GM23338 (cell line): Measurements from ENCODE around the gene TCERG1L. TPM values are rescaled to one million over a fixed set of nuclear protein-coding genes. Genes with fewer than 3 reads are reported as not detected.
A peak's percentile ranks its signal among the peaks of the same experiment; 100 is the strongest.

ENCODE experiments used
- ATAC-seq: fragments of 200-7000 bp; cut with Tn5 transposase; 3 replicates; pipeline ENCODE4 v1.9.1; 2020
- DNase-seq: peaks from one replicate; pipeline ENCODE4 v3.0.0-alpha.2; 2015; ENCODE audit warnings: low spot score
- H2AFZ ChIP-seq: fragments of 200-600 bp; sonication (generic); 2 replicates; pipeline ENCODE4 v1.8.0; 2016; ENCODE audit warnings: antibody characterized with exemption, mild to moderate bottlenecking, moderate library complexity
- H3F3A ChIP-seq: fragments of 200-600 bp; sonication (generic); replicated peaks from 2 replicates; pipeline ENCODE4 v1.8.0; 2017; ENCODE audit warnings: antibody characterized with exemption, mixed run types, low read depth
- H3K27ac ChIP-seq: fragments of 200-600 bp; sonication (generic); 2 replicates; pipeline ENCODE4 v1.6.1; 2016; ENCODE audit warnings: low read depth
- H3K27me3 ChIP-seq: fragments of 200-600 bp; sonication (generic); 2 replicates; pipeline ENCODE4 v1.8.0; 2016; ENCODE audit warnings: mild to moderate bottlenecking, mixed run types, moderate library complexity; ENCODE audit not compliant: insufficient read depth
- H3K36me3 ChIP-seq: fragments of 200-600 bp; sonication (generic); 2 replicates; pipeline ENCODE4 v1.8.0; 2016; ENCODE audit warnings: mild to moderate bottlenecking; ENCODE audit not compliant: insufficient read depth
- H3K4me1 ChIP-seq: fragments of 200-600 bp; sonication (generic); 2 replicates; pipeline ENCODE4 v1.8.0; 2016; ENCODE audit warnings: mild to moderate bottlenecking, moderate library complexity; ENCODE audit not compliant: insufficient read depth
- H3K4me2 ChIP-seq: fragments of 200-600 bp; sonication (generic); 2 replicates; pipeline ENCODE4 v1.7.1; 2017; ENCODE audit warnings: mixed run types
- H3K4me3 ChIP-seq: fragments of 200-600 bp; sonication (generic); 2 replicates; pipeline ENCODE4 v1.6.1; 2016; ENCODE audit warnings: mixed run types
- H3K79me2 ChIP-seq: fragments of 200-600 bp; sonication (generic); replicated peaks from 2 replicates; pipeline ENCODE4 v1.8.0; 2017; ENCODE audit warnings: mild to moderate bottlenecking; ENCODE audit not compliant: insufficient read depth
- H3K9me2 ChIP-seq: fragments of 200-600 bp; sonication (generic); 2 replicates; pipeline ENCODE4 v1.8.0; 2017; ENCODE audit not compliant: insufficient read depth
- H4K20me1 ChIP-seq: fragments of 200-600 bp; sonication (generic); replicated peaks from 2 replicates; pipeline ENCODE4 v1.8.0; 2017; ENCODE audit warnings: mild to moderate bottlenecking; ENCODE audit not compliant: insufficient read depth
- H3K27ac Mint-ChIP-seq: 2 replicates; pipeline ENCODE4 v1.8.0; 2020; ENCODE audit warnings: inconsistent platforms, mild to moderate bottlenecking, moderate library complexity, mixed read lengths
- H3K27me3 Mint-ChIP-seq: 3 replicates; pipeline ENCODE4 v1.8.0; 2022; ENCODE audit warnings: low read depth, mild to moderate bottlenecking, moderate library complexity, mixed read lengths, inconsistent platforms; ENCODE audit not compliant: insufficient read depth, poor library complexity
- H3K36me3 Mint-ChIP-seq: 3 replicates; pipeline ENCODE4 v1.8.0; 2021; ENCODE audit warnings: low read depth, mild to moderate bottlenecking, inconsistent platforms, moderate library complexity, mixed read lengths
- H3K4me1 Mint-ChIP-seq: 3 replicates; pipeline ENCODE4 v1.8.0; 2020; ENCODE audit warnings: mild to moderate bottlenecking, inconsistent platforms, mixed read lengths
- H3K4me3 Mint-ChIP-seq: 3 replicates; pipeline ENCODE4 v1.8.0; 2021; ENCODE audit warnings: moderate library complexity, mild to moderate bottlenecking, inconsistent platforms, mixed read lengths
- H3K9me3 Mint-ChIP-seq: 3 replicates; pipeline ENCODE4 v1.8.0; 2020; ENCODE audit warnings: moderate library complexity, mild to moderate bottlenecking, inconsistent platforms, mixed read lengths
- CREB1 ChIP-seq: fragments of 250-450 bp; sonication (Bioruptor Pico); IDR thresholded peaks from 2 replicates; pipeline ENCODE4 v1.5.0; 2020; ENCODE audit warnings: low read depth, mild to moderate bottlenecking, moderate library complexity
- JUNB ChIP-seq: IDR thresholded peaks from one replicate; pipeline ENCODE4 v1.6.1; 2016; ENCODE audit warnings: antibody characterized with exemption; ENCODE audit not compliant: unreplicated experiment
- NANOG ChIP-seq: IDR thresholded peaks from 2 replicates; pipeline ENCODE4 v1.6.1; 2016; ENCODE audit warnings: antibody characterized with exemption, borderline replicate concordance
- POLR2AphosphoS5 ChIP-seq: IDR thresholded peaks from 2 replicates; pipeline ENCODE4 v1.6.1; 2016; ENCODE audit warnings: antibody characterized with exemption, low read depth
- STAT1 ChIP-seq: IDR thresholded peaks from one replicate; pipeline ENCODE4 v1.6.1; 2016; ENCODE audit warnings: antibody characterized with exemption; ENCODE audit not compliant: unreplicated experiment
- ZNF462 ChIP-seq: fragments of 250-450 bp; sonication (Bioruptor Pico); IDR thresholded peaks from 2 replicates; pipeline ENCODE4 v1.5.0; 2020; ENCODE audit warnings: mild to moderate bottlenecking, moderate library complexity
- polyA plus RNA-seq: library from polyadenylated mRNA; unstranded; fragments of >200 nt; fragmentation: Nextera tagmentation; extraction: Ambion mirVana; gene quantifications from 2 replicates; pipeline ENCODE4 v1.2.1, GENCODE V29; 2016
- total RNA-seq: library from RNA; depleted of rRNA; stranded (reverse); fragments of >200 nt; shearing (Covaris generic); gene quantifications from 2 replicates; pipeline ENCODE4 v1.2.3, GENCODE V29; 2014
- TF ChIP-seq, protein P1 (sequence below): IDR thresholded peaks from one replicate; pipeline ENCODE4 v1.6.1; 2018; ENCODE audit warnings: antibody characterized with exemption; ENCODE audit not compliant: unreplicated experiment

The TCERG1L gene
- total and polyA plus RNA-seq, 2 experiments from 2014 or later: 3.9 to 5.5 TPM

GRCh38 chr10:131127138-131127589 lies 184.4 kb downstream of the TCERG1L start:
- TF ChIP-seq STAT1 (no peak), JUNB (no peak), CREB1 (CRISPR knock-in tag) (no peak), ZNF462 (CRISPR knock-in tag) (no peak), NANOG (no peak), POLR2AphosphoS5 (no peak)
- TF ChIP-seq, protein P1, sequence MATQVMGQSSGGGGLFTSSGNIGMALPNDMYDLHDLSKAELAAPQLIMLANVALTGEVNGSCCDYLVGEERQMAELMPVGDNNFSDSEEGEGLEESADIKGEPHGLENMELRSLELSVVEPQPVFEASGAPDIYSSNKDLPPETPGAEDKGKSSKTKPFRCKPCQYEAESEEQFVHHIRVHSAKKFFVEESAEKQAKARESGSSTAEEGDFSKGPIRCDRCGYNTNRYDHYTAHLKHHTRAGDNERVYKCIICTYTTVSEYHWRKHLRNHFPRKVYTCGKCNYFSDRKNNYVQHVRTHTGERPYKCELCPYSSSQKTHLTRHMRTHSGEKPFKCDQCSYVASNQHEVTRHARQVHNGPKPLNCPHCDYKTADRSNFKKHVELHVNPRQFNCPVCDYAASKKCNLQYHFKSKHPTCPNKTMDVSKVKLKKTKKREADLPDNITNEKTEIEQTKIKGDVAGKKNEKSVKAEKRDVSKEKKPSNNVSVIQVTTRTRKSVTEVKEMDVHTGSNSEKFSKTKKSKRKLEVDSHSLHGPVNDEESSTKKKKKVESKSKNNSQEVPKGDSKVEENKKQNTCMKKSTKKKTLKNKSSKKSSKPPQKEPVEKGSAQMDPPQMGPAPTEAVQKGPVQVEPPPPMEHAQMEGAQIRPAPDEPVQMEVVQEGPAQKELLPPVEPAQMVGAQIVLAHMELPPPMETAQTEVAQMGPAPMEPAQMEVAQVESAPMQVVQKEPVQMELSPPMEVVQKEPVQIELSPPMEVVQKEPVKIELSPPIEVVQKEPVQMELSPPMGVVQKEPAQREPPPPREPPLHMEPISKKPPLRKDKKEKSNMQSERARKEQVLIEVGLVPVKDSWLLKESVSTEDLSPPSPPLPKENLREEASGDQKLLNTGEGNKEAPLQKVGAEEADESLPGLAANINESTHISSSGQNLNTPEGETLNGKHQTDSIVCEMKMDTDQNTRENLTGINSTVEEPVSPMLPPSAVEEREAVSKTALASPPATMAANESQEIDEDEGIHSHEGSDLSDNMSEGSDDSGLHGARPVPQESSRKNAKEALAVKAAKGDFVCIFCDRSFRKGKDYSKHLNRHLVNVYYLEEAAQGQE: no peak
- DNase-seq (no peak), ATAC-seq (no peak; the same call in 2 of the 3 replicates)
- Histone ChIP-seq H3K79me2 (no peaks in the 10 kb centered on the region), H3K4me2 (no peak overlapping the region), H3F3A (no peaks in the 10 kb centered on the region), H3K9me2 (no peaks in the 10 kb centered on the region), H2AFZ (no peak overlapping the region), H4K20me1 (no peaks in the 10 kb centered on the region), H3K36me3 (no peaks in the 10 kb centered on the region), H3K4me1 (no peaks in the 10 kb centered on the region), H3K27ac (0 out of 2 replicates have a peak overlapping the region, but pooled peaks have one; percentile 59), H3K27me3 (no peaks in the 10 kb centered on the region), H3K4me3 (no peak overlapping the region)
- Mint-ChIP-seq H3K4me3 (no peak overlapping the region), H3K27ac (no peak overlapping the region), H3K9me3 (peaks cover 94% of the 10 kb centered on the region), H3K4me1 (peaks cover 26% of the 10 kb centered on the region), H3K36me3 (peaks cover 36% of the 10 kb centered on the region), H3K27me3 (peaks cover 5% of the 10 kb centered on the region)
